ENCODE measurements around the gene PHLDA3.

- TF ChIP-seq POLR2AphosphoS5 (IDR thresholded peaks at IDR 0.05; ENCODE audit: low read depth, low read length) (no peak), POLR2A (IDR thresholded peaks at IDR 0.05; ENCODE audit: low read depth, low read length) (no peak)
These were observed 39.1 kb downstream of the PHLDA3 start for GRCh38 chr1:201429736-201430501.

All from GM12891 (cell line).